ENCODE data around the gene ZNF771.
"Not testable (repeated sequence)": the region's sequence is repeated elsewhere in the genome, so short reads cannot be mapped to it uniquely, and the experiment has no call there.

The ZNF771 gene

GRCh38 chr16:30449116-30449435 is 41.7 kb downstream of the ZNF771 start:
- H3K36me3 Mint-ChIP-seq (ENCODE audit: low read depth) = peaks cover 14% of the 10 kb centered on the region

GRCh38 chr16:30452709-30453580 is 45.5 kb downstream of the ZNF771 start:
- H3K4me3 Mint-ChIP-seq; H3K27me3 Mint-ChIP-seq (ENCODE audit: low read depth); H3K4me1 Mint-ChIP-seq; H3K36me3 Mint-ChIP-seq (ENCODE audit: low read depth); H3K9me3 Mint-ChIP-seq: not testable (repeated sequence)
- H3K27ac Mint-ChIP-seq = peak overlapping the region in 2 of 3 experiments; percentile 67 to 71

More at GRCh38 chr16:30449116-30449435, 41.7 kb downstream of the ZNF771 start:
- peaks cover 7% of the 10 kb centered on the region for H3K27me3 Mint-ChIP-seq (ENCODE audit: low read depth)
- H3K27ac Mint-ChIP-seq = no peak overlapping the region
- no peak for TF ChIP-seq CTCF (IDR thresholded peaks at IDR 0.05; ENCODE audit: unreplicated experiment in 3 of 3)
- no peak overlapping the region for H3K4me3 Mint-ChIP-seq
- H3K9me3 Mint-ChIP-seq = peaks cover 2% of the 10 kb centered on the region
- H3K4me1 Mint-ChIP-seq = peaks cover 13% of the 10 kb centered on the region

- Mint-ChIP-seq H3K9me3 (no peaks in the 10 kb centered on the region), H3K36me3 (ENCODE audit: low read depth) (no peaks in the 10 kb centered on the region)
- no peak for TF ChIP-seq CTCF (IDR thresholded peaks at IDR 0.05; ENCODE audit: unreplicated experiment in 3 of 3)
Observed at GRCh38 chr16:30456302-30456701, 48.9 kb downstream of the ZNF771 start.

GRCh38 chr16:30457256-30457655 is 49.9 kb downstream of the ZNF771 start:
- Mint-ChIP-seq H3K4me1 (no peaks in the 10 kb centered on the region), H3K36me3 (ENCODE audit: low read depth) (no peaks in the 10 kb centered on the region), H3K4me3 (no peak overlapping the region), H3K9me3 (no peaks in the 10 kb centered on the region), H3K27me3 (ENCODE audit: low read depth) (no peaks in the 10 kb centered on the region), H3K27ac (no peak overlapping the region)
- no peak for TF ChIP-seq CTCF (IDR thresholded peaks at IDR 0.05; ENCODE audit: unreplicated experiment in 3 of 3)

More at GRCh38 chr16:30456302-30456701, 48.9 kb downstream of the ZNF771 start:
- Mint-ChIP-seq H3K27me3 (ENCODE audit: low read depth) (no peaks in the 10 kb centered on the region), H3K4me3 (no peak overlapping the region), H3K4me1 (no peaks in the 10 kb centered on the region), H3K27ac (no peak overlapping the region)

- Mint-ChIP-seq H3K9me3 (no peaks in the 10 kb centered on the region), H3K36me3 (ENCODE audit: low read depth) (no peaks in the 10 kb centered on the region), H3K4me3 (no peak overlapping the region)
Observed at GRCh38 chr16:30457743-30458560, 50.5 kb downstream of the ZNF771 start.

More at GRCh38 chr16:30457743-30458560, 50.5 kb downstream of the ZNF771 start:
- Mint-ChIP-seq H3K27ac (no peak overlapping the region), H3K27me3 (ENCODE audit: low read depth) (no peaks in the 10 kb centered on the region), H3K4me1 (no peaks in the 10 kb centered on the region)
- no peak for TF ChIP-seq CTCF (IDR thresholded peaks at IDR 0.05; ENCODE audit: unreplicated experiment in 3 of 3)
